Activated CD4-positive, alpha-beta T cell treated with anti-CD3 and anti-CD28 coated beads, Interleukin-10, Interleukin-2, amounts not matched to agents 100 ng/mL and 50 ng/mL, durations not matched to agents 16 hours and 8 hours (primary cell): Measurements from ENCODE around the gene PROZ.

Experiments used
- DNase-seq: peaks from one replicate; pipeline ENCODE4 v3.0.0-alpha.2; 2020

PROZ gene

DNA sequence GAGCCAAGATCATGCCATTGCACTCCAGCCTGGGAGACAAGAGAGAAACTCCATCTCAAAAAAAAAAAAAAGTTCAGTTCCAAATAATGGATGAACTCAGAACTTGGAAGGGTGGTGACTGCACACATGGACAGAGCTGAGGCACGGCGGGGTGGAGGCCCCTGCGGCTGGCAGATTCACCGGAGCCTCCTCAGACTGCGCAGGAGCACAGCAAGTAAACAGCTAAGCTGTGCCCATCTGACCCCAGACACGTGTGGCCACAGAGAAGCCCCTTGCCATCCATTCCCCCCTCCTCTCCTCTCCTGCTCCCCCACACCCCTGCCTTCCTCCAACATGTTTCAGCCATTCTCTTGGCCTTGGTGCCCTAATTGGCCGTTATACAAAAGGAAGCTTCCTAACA is 15.6 kb upstream of the PROZ start:
- no peak for DNase-seq

DNA sequence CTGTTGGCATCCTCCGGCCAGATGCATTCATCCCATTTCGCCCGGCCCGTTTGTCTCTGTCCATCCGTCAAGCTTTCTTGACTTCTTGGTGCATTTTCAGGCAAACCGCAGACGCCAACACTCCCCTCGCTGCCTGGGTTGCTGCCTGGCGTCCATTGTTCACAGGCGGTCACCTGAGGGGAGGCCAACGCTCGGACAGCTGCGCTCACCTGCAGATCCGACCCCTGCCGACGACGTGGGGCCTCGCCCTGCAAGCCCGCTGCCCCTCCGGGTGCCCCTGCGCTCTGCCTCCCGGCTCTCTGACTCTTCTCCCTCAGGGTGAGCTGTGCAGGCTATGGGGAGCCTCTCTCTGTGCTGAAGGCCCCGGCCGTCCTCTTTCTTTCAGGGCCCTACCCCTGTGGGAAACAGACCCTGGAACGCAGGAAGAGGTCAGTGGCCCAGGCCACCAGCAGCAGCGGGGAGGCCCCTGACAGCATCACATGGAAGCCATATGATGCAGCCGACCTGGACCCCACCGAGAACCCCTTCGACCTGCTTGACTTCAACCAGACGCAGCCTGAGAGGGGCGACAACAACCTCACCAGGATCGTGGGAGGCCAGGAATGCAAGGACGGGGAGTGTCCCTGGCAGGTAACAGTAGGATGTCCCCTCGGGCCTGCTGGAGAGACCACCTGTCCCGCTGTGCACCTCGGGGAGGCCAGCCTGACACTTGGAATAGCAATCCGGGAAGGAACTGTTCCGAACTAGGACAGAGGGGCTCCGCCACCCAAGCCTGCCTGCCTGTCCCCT is 14.8 kb upstream of the PROZ start:
- no peak for DNase-seq

- DNase-seq = no peak
Measured at GRCh38 chr13:113144255-113144629, 14.2 kb upstream of the PROZ start.

DNA sequence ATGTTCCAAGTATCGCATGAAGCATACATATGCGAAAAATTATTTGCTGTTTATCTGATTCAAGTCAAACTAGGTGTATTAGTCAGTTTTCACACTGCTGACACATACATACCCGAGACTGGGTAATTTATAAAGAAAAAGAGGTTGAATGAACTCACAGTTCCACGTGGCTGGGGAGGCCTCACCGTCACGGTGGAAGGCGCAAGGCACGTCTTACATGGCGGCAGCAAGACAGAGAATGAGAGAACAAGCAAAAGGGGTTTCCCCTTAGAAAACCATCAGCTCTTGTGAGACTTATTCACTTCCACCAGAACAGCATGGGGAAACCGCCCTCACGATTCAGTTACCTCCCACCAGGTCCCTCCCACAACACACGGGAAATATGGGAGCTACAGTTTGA is 13.0 kb upstream of the PROZ start:
- peak; percentile 26 for DNase-seq

DNA sequence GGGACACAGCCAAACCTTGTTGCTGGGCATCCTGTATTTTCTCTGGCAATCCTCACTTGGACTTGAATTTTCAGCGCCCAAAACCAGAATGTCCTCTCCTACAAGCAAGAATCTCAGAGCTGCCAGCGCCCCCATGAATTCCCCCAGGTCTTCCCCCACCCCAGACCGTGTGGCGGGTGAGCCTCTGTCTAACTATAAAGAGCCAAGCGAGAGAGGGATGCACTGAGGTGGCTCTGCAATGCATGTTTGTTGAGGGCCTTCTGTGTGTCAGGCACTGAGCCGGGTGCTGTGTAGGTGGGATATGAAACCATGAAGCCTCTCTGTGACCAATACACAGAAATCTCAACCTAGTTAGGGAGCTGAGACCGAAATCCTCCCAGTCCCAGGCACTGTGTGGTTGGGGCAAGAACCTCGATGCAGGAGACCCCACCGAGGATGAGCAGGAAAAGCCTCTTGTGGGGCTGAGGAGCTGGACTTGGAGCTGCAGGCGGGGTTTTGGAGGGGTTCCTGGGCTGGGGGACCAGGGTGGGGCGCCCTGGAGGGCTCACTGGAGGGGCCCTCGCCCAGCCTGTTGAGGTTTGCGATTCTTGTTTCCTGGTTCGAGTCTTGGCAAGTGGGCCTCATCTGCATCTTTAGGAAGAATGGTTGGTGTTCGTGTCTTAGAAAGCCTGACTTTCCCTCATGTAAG is 12.4 kb upstream of the PROZ start:
- DNase-seq = no peak

- DNase-seq = no peak
Measured at GRCh38 chr13:113146750-113147149, 11.7 kb upstream of the PROZ start.

DNA sequence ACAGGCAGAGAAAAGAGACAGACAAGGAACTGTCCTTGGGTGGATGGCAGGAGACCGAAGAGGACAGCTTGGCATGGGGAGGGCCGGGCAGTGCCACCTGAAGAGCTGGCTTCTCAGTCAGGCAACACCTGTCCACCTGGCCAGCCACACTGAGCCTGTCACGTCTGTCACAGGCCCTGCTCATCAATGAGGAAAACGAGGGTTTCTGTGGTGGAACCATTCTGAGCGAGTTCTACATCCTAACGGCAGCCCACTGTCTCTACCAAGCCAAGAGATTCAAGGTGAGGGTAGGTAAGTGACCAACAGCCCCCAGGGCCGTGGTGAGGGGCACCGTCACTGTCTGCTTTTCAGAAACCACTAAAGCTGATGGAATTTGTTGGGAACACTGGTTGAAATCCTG is 11.2 kb upstream of the PROZ start:
- DNase-seq = no peak

DNA sequence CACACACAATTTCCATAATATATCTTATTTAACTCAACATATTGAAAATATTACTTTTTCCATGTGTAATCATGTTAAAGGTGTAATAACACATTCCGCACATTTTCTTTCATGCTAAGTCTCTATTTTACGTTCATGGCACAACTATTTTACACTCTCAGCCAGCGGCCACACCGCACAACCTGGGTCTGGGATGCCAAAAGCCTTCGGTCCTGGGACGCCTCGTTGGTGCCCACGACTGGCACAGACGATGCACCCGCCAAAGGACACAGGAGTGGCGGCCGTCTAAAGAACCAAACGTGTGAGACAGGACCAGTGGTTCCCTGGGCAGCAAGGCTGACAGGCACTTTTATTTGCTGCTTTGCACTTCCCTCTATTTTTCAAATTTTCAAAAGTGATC is 10.0 kb upstream of the PROZ start:
- no peak for DNase-seq

DNA sequence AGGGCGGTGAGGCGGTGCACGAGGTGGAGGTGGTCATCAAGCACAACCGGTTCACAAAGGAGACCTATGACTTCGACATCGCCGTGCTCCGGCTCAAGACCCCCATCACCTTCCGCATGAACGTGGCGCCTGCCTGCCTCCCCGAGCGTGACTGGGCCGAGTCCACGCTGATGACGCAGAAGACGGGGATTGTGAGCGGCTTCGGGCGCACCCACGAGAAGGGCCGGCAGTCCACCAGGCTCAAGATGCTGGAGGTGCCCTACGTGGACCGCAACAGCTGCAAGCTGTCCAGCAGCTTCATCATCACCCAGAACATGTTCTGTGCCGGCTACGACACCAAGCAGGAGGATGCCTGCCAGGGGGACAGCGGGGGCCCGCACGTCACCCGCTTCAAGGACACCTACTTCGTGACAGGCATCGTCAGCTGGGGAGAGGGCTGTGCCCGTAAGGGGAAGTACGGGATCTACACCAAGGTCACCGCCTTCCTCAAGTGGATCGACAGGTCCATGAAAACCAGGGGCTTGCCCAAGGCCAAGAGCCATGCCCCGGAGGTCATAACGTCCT is 9.4 kb upstream of the PROZ start:
- DNase-seq = no peak

GRCh38 chr13:113149711-113150549 is 8.5 kb upstream of the PROZ start:
- no peak for DNase-seq

DNA sequence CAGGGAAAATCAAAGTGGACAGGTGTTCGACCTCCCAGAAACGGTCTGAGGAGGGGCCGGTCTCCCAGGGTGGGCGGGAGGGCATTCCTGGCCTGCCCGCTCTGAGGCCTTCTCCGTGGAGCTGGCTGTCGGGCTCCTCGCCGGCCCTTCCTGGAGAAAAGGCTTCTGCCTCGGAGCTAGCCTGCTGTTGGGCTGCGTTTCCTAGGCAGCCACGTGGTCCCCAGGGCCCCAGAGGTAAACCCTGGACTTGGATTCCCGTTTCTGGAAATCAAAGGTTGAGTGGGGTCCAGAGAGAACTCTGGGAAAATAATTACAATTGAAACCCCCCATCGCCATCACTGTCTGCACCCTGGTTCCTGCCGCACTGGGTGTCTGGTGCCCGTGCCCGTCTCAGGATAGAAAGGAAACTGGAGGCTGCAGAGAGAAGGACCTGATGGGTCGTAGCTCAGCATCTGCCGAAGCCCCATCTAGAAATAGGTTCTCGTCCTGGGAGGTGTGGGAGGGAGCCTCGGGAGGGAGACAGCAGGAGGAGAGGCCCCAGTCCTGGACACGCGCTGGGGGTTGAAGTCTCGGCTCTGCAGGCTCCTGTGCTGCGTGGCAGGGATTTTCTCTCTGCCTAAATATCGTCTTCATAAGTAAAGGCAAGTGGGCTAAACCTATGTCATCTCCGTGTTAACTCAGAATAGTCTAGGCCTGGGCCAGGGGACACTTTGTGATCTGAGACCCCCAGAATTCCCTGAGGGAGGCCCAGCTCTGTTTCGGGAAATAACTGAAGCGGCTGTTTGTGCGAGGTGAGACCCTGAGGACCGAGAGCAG is 7.7 kb upstream of the PROZ start:
- no peak for DNase-seq

DNA sequence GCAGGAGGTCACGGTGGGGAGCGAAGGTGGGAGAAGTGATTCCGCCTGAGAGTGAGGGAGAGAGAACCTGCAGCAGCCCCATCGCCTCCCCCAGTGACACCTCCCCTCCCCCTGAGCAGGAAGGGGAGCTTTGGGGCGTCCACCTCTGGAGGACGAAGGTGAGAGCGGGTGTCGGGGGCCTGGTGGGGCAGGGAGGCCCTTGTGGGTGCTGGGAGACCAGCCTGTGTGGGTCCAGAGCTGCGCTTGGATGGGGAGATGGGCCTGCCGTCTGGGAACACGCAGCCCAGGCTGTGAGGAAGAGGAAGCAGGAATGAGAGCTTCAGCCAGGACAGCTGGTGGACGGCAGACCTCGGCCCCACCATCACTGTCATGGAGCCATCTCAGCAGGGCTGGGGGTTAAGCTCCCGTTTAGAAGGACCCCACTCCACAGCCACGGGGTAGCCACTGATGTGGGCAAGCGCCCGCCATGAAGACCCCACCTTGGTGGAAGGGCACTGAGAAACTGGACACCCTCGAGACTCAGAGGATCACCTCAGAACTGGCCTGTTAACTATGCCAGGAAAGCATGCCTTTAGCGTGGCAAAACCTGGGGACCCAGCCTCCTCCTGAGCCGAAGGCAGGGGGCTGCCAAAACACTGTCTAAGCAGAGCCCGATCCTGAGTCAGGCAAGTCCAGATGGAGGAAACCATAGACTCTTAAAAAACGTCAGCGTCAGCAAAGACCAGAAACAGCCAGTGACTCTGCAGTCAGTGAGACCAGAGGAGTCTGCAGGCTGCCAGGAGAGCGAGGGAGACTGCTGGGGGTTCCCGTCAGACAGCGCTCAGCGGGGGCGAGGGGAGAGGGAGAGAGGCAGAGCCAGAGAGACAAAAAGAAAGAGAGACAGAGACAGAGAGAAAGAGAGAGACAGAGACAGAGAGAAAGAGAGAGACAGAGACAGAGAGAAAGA is 6.4 kb upstream of the PROZ start:
- no peak for DNase-seq

DNA sequence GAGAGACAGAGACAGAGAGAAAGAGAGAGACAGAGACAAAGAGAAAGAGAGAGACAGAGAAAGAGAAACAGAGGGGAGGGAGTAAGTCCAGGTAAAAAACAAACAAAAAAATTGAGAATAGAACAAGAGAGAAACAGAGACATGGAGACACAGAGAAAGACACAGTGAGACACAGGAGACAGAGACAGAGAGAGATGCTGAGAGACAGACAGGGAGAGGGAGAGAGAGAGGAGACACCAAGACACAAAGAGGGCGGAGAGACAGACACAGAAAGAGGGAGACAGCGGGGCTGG is 5.8 kb upstream of the PROZ start:
- DNase-seq = no peak

- DNase-seq = no peak
Measured at GRCh38 chr13:113152984-113153809, 5.3 kb upstream of the PROZ start.

GRCh38 chr13:113153810-113154748 is 4.4 kb upstream of the PROZ start:
- peak; percentile 68 for DNase-seq

GRCh38 chr13:113155201-113155600 is 3.2 kb upstream of the PROZ start:
- no peak for DNase-seq

- no peak for DNase-seq
Measured at GRCh38 chr13:113155982-113156655, 2.3 kb upstream of the PROZ start.

GRCh38 chr13:113157206-113157928 is 1.1 kb upstream of the PROZ start:
- no peak for DNase-seq
